HG02852 (cell line): ENCODE results near the gene MDFIC.

Experiments used
- ATAC-seq: cut with Tn5 transposase; IDR thresholded peaks from one replicate; pipeline ENCODE4 v1.9.1; 2021; ENCODE audit warnings: mild to moderate bottlenecking, moderate library complexity; ENCODE audit not compliant: unreplicated experiment

Gene MDFIC

GRCh38 chr7:114924038-114924712 is 2.3 kb downstream of the MDFIC start:
- no peak for ATAC-seq

DNA sequence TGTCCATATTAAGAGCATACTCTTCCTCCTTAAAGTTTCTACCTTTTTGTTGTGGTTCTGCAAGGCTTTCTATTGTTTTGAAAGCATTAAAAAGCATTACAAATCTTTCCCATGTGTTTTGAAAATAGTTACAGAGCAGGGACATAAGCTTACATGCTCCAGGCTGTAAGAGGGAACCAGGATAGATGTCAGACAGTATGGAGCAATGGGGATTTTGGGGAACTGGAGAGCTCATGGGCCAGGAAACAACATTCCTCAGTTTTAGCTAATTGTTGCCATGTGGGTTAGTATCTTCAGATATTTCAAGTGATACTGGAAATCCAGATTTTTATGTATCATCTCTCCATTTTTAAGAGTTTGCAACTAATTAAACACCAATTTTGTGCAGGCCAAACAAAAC is 3.5 kb downstream of the MDFIC start:
- ATAC-seq, result no peak

- ATAC-seq, result no peak
Observed at GRCh38 chr7:114928060-114928459, 6.2 kb downstream of the MDFIC start.

GRCh38 chr7:114929570-114929969 is 7.7 kb downstream of the MDFIC start:
- ATAC-seq, result no peak

DNA sequence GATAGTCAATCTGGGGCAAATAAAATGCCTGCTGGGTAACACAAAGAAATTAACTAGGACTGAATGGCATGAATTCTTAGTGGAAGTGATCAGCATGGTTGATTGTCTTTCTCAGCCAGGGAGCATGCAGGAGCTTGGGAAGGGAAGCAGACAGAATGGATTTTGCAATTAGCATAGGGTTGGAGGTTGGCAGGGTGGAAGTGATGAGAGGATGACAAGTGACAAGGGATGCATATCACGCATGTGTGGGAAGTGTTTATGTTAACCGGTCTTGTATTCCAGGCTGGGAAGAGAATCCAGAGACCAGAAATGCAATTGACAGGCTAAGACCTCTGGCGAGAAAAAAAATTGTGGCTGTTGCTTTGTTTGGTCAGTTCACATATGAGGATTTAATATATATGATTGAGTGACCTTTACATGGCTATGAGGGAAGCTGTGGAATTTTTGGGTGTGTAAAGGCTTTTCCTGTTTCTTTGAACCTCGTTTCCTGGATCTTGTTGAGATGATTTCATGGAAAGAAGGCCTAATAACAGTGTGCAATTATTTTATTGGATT is 8.3 kb downstream of the MDFIC start:
- no peak for ATAC-seq

DNA sequence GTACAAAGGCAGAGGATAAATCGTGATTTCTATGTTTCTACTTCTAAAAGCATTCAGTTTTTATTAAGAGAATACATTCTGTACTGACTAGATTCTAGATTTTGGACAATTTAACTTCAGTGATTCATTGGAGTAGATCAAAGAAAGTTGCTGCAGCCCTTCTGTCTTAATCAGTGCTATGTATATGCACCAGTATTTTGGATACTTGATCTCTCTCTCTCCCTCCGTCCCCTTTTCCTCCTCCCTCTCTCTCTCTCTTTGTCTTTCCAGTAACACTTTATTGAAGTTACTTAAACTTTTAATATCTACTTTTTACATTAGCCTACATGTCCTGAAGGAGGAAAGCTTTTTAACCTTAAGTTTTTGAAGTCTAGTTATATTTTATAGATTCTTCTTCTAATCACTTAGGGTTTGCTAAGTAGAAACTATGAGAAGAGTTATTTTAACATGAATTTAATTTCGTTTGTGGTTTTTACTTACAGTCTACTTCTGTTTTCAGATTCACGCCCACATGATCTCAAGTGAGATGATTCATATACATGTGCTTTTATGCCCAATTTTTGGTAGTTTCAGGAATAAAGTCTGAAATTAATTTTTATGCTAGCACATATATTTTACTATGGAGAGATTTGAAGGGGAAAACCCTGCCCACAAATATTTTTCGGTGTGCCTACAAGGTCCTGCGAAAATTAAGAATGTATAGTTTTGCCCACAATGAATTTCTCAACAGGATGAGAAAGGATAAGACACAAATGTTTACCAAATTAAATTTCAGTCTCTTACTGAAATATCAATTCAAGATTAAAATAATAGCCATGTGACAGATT is 9.1 kb downstream of the MDFIC start:
- ATAC-seq, result peak; percentile 49

- ATAC-seq, result peak; percentile 70
Observed at GRCh38 chr7:114931656-114932011, 9.7 kb downstream of the MDFIC start.

GRCh38 chr7:114932991-114933390 is 11.1 kb downstream of the MDFIC start:
- no peak for ATAC-seq

- no peak for ATAC-seq
Observed at GRCh38 chr7:114933658-114934057, 11.8 kb downstream of the MDFIC start.

DNA sequence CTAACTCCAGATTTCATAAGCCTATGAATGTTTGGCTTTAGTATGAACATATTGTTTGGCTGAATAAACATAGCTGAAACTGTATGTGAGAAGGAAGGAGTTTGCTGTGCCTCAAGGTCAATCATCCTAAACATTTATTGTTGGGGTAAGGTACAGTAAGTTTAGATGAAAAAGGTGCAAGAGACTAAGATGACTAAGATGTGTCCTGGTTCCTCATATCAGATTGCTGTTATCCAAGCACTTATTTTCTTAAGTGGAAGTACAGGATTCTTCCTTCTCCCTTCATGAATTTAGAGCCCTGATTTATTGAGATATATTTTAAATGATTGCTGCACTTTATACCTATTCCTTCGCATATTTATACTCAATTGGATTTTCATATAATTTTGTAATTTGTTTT is 12.2 kb downstream of the MDFIC start:
- ATAC-seq, result no peak

DNA sequence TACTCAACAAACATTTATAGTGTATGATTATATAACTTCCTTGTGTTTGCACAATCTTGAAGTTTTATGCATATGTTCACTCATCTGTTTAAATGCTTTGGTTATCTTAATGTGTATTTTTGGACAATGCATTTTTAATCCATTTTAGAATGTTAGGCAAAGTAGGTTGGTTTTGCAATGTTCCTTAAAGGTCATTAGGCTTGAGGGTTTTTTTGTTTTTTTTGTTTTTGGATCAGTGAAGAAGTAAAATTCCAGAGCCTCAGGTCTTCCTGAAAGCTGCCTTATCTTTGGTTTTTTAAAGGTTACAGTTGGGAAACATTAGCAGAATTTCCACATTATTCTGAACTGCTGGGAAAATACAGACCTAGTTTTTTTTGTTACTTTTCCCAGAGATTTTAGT is 12.8 kb downstream of the MDFIC start:
- ATAC-seq, result no peak

DNA sequence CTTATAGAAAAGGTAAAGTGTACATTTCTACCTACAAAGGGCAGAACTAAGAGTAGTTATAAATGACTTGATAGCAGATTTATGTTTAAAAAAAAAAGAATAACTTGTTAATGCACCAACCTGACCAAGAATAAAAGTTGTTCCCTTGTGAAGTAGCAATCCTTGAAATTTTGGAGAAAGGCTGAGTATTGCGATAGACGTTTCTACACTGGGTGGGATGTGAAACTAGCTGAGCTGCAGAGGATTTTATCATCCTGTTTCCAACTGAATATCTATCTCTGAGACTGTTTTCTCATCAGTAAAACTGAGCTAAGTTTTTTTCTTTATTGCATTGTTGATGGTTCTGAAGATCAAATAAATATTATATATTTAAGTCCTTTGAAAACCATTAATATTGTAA is 14.6 kb downstream of the MDFIC start:
- ATAC-seq, result no peak

DNA sequence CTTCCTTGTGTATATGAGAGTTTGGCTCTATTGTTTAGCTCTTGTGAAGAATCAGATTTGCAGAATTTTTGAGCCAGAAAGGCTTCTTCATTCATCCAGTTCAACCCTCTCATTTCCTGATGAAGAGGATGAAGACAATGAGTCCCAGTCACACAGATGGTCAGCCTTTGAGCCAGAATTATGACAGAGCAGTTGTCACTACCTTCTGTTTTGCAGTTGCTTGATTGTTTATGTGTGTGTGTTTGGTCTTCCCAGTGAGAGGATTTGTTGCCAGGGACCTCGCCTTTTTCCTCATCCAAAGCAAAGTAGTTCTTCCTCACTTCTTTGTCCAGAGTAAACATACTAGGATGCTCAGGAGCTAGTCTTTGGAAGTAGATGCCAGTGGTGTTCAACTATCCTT is 15.6 kb downstream of the MDFIC start:
- no peak for ATAC-seq

DNA sequence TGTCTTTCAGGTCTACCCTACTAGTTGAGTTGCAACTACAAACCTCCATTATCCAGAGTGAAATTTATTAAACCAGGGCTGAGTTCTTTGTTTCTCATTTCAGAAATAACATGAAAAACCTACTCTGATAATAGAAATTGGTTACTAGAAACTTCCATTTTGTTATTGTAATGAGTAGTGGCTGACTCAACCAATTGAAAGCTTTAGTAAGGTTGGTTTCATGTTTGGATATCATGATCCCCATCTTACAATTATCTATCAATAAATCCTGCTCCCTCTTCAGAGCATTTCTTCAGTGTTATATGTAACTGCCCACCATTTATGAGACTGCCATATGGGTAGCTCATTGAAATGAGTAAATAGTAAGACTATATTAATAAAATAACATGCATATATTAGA is 16.9 kb downstream of the MDFIC start:
- no peak for ATAC-seq

GRCh38 chr7:114939484-114940097 is 17.7 kb downstream of the MDFIC start:
- ATAC-seq, result no peak

- ATAC-seq, result no peak
Observed at GRCh38 chr7:114940220-114940619, 18.3 kb downstream of the MDFIC start.

- no peak for ATAC-seq
Observed at GRCh38 chr7:114941692-114942091, 19.8 kb downstream of the MDFIC start.

GRCh38 chr7:114942446-114943175 is 20.7 kb downstream of the MDFIC start:
- peak; percentile 73 for ATAC-seq

GRCh38 chr7:114943530-114943929 is 21.6 kb downstream of the MDFIC start:
- ATAC-seq, result no peak

GRCh38 chr7:114943953-114944744 is 22.3 kb downstream of the MDFIC start:
- no peak for ATAC-seq
